OCI-LY7 (cell line): ENCODE measurements around the gene MBD1. TPM values are rescaled to one million over a fixed set of nuclear protein-coding genes. Genes with fewer than 3 reads are reported as not detected.
A peak's percentile ranks its signal among the peaks of the same experiment; 100 is the strongest.

Source experiments
- BruUV-seq: library from RNA; stranded (reverse); fragments of 400-500 nt; replicated peaks from 2 replicates; lab custom pipeline; 2021; lab: Mats Ljungman, UMichigan
- CTCF ChIA-PET: fragments of 300-600 bp; sonication (Branson Sonifier 250); formaldehyde crosslinking; loops from one replicate; lab custom pipeline; 2022; ENCODE audit warnings: antibody characterized with exemption; ENCODE audit not compliant: unreplicated experiment; lab: Charles Lee
- POLR2A ChIA-PET: fragments of 300-600 bp; sonication (Branson Sonifier 250); formaldehyde crosslinking; loops from one replicate; lab custom pipeline; 2022; ENCODE audit warnings: antibody characterized with exemption; lab: Charles Lee
- DNase-seq: peaks from one replicate; pipeline ENCODE4 v3.0.0-alpha.2; 2015; ENCODE audit warnings: low spot score
- H2AFZ ChIP-seq: fragments of 200-600 bp; sonication (generic), shearing (Covaris generic); 2 replicates; pipeline ENCODE4 v1.6.1; 2014; ENCODE audit warnings: mild to moderate bottlenecking, antibody characterized with exemption, low read length, moderate library complexity
- H3K27ac ChIP-seq: fragments of 200-600 bp; sonication (generic); 2 replicates; pipeline ENCODE4 v1.5.1; 2014; ENCODE audit warnings: mixed run types, low read depth, mild to moderate bottlenecking, moderate library complexity, low read length, inconsistent platforms; ENCODE audit not compliant: poor library complexity, severe bottlenecking
- H3K36me3 ChIP-seq: fragments of 200-600 bp; sonication (generic); 2 replicates; pipeline ENCODE4 v1.6.1; 2014; ENCODE audit warnings: mild to moderate bottlenecking, antibody characterized with exemption, low read length, moderate library complexity, mixed read lengths; ENCODE audit not compliant: insufficient read depth
- H3K4me1 ChIP-seq: fragments of 200-600 bp; sonication (generic); 2 replicates; pipeline ENCODE4 v1.5.1; 2014; ENCODE audit warnings: mild to moderate bottlenecking, low read length; ENCODE audit not compliant: insufficient read depth, poor library complexity, severe bottlenecking
- H3K4me2 ChIP-seq: fragments of 200-600 bp; sonication (generic); 2 replicates; pipeline ENCODE4 v1.6.1; 2014; ENCODE audit warnings: mild to moderate bottlenecking, low read length
- H3K4me3 ChIP-seq: fragments of 200-600 bp; sonication (generic); 2 replicates; pipeline ENCODE4 v1.5.1; 2014; ENCODE audit warnings: mild to moderate bottlenecking, low read depth, low read length; ENCODE audit not compliant: poor library complexity, severe bottlenecking
- H3K79me2 ChIP-seq: fragments of 200-600 bp; sonication (generic); 2 replicates; pipeline ENCODE4 v1.6.1; 2016; ENCODE audit warnings: low read depth, mild to moderate bottlenecking, low read length, moderate library complexity, mixed read lengths; ENCODE audit not compliant: insufficient read depth
- H3K9me2 ChIP-seq: fragments of 200-600 bp; sonication (generic); 2 replicates; pipeline ENCODE4 v1.6.1; 2016; ENCODE audit warnings: mild to moderate bottlenecking, low read length, mixed read lengths; ENCODE audit not compliant: insufficient read depth
- H3K9me3 ChIP-seq: fragments of 200-600 bp; sonication (generic); 2 replicates; pipeline ENCODE4 v1.6.1; 2014; ENCODE audit warnings: mild to moderate bottlenecking, mixed run types, low read length, mixed read lengths
- H4K20me1 ChIP-seq: fragments of 200-600 bp; sonication (generic); 2 replicates; pipeline ENCODE4 v1.6.1; 2014; ENCODE audit warnings: mild to moderate bottlenecking, antibody characterized with exemption, low read length, moderate library complexity, mixed read lengths; ENCODE audit not compliant: insufficient read depth
- CTCF ChIP-seq: fragments of 200-600 bp; sonication (generic); conservative IDR thresholded peaks from 2 replicates; pipeline ENCODE4 v1.5.1; 2014; ENCODE audit warnings: mild to moderate bottlenecking, antibody characterized with exemption, low read length, moderate library complexity, mixed read lengths
- EZH2phosphoT487 ChIP-seq: fragments of 200-600 bp; sonication (generic); IDR thresholded peaks from 2 replicates; pipeline ENCODE4 v1.6.1; 2018; ENCODE audit warnings: low read depth, borderline replicate concordance, mild to moderate bottlenecking, mixed run types, antibody characterized with exemption, low read length, moderate library complexity, mixed read lengths
- intact Hi-C: fragments of 100-400 bp; cut with micrococcal nuclease; formaldehyde crosslinking; loops from one replicate; pipeline ENCODE4 v1.10.0; 2022; ENCODE audit not compliant: unreplicated experiment
- total RNA-seq, 2 experiments: library from RNA; depleted of rRNA in 1 of 2; stranded (reverse); fragments of >200 nt in 1 of 2; shearing (Covaris generic) in 1 of 2; gene quantifications; 2 replicates each; pipeline ENCODE4 v1.2.3, GENCODE V29; 2014 to 2022

The MBD1 gene
- total RNA-seq, 2 experiments from 2014 or later: 42.2 to 47.3 TPM

GRCh38 chr18:50282521-50283335, 1.4 kb upstream of the MBD1 start:
- Histone ChIP-seq H3K36me3 (peaks cover 59% of the 10 kb centered on the region), H3K79me2 (peaks cover 44% of the 10 kb centered on the region), H3K4me1 (peaks cover 24% of the 10 kb centered on the region), H3K4me3 (no peak overlapping the region), H3K4me2 (no peak overlapping the region), H2AFZ (no peak overlapping the region), H4K20me1 (no peaks in the 10 kb centered on the region), H3K9me3 (no peaks in the 10 kb centered on the region), H3K27ac (no peak overlapping the region), H3K9me2 (no peaks in the 10 kb centered on the region)
- BruUV-seq: TSS peak; percentile 51
- intact Hi-C loops: no loop called here
- TF ChIP-seq EZH2phosphoT487: no peak
- no peak for TF ChIP-seq CTCF
- DNase-seq: no peak
- ChIA-PET CTCF (no interaction called here), POLR2A (interaction anchor here (0.7 to 1.6 kb wide), 3 partner anchors 38 to 74 kb away, joined by 3 read pairs; no protein-coding TSS in a partner anchor)

- Histone ChIP-seq H3K9me2 (no peaks in the 10 kb centered on the region), H3K4me1 (peaks cover 24% of the 10 kb centered on the region)
- TF ChIP-seq CTCF (no peak), EZH2phosphoT487 (no peak)
Measured at GRCh38 chr18:50281972-50282520, 723 bp upstream of the MBD1 start.

More at GRCh38 chr18:50281972-50282520, 723 bp upstream of the MBD1 start:
- H2AFZ ChIP-seq: 0 out of 2 replicates have a peak overlapping the region, but pooled peaks have one; percentile 30
- DNase-seq: no peak
- no peaks in the 10 kb centered on the region for H3K9me3 ChIP-seq
- peak overlapping the region; percentile 64 for H3K4me2 ChIP-seq
- POLR2A ChIA-PET: interaction anchor here (0.7 to 1.6 kb wide), 5 partner anchors 9 to 75 kb away, joined by 3 read pairs; no protein-coding TSS in a partner anchor
- peaks cover 41% of the 10 kb centered on the region; the same call in 1 of the 2 replicates for H3K79me2 ChIP-seq
- intact Hi-C loops: loop anchor here (1.0 kb wide), 1 partner anchor 16 kb away; the partner anchor contains the start of gene CFAP53
- peak overlapping the region; percentile 69 for H3K27ac ChIP-seq
- peak overlapping the region; percentile 93 for H3K4me3 ChIP-seq
- BruUV-seq: no TSS peak
- CTCF ChIA-PET: interaction anchor here (0.6 kb wide), 1 partner anchor 75 kb away, joined by 6 read pairs; no protein-coding TSS in a partner anchor
- H3K36me3 ChIP-seq: peaks cover 61% of the 10 kb centered on the region
- H4K20me1 ChIP-seq: no peaks in the 10 kb centered on the region
